ENCODE data around the gene ADAMTS13.
"Not testable (repeated sequence)": the region's sequence is repeated elsewhere in the genome, so short reads cannot be mapped to it uniquely, and the experiment has no call there.

The ADAMTS13 gene

DNA sequence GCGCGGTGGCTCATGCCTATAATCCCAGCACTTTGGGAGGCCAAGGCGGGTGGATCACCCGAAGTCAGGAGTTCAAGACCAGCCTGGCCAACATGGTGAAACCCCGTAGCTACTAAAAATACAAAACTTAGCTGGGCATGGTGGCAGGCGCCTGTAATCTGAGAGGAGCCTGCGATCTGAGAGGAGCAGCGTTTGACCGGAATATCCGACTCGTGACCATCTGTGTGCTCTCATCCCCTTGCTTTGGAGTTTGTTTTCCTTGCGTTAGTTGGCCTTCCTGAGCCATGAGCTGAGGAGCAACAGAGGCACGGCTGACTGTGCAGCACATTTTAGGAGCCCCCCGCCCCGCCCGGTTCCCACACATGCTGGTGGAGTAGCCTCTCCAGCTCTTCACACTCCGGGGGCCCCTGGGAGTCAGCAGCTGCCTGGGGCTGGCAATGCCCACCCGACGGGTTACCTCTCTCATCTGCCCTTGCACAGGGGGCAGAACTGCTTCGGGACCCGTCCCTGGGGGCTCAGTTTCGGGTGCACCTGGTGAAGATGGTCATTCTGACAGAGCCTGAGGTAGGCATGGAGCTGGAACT lies 3.0 kb downstream of the ADAMTS13 start:
- no peak for DNase-seq (ENCODE audit: low read depth)

DNA sequence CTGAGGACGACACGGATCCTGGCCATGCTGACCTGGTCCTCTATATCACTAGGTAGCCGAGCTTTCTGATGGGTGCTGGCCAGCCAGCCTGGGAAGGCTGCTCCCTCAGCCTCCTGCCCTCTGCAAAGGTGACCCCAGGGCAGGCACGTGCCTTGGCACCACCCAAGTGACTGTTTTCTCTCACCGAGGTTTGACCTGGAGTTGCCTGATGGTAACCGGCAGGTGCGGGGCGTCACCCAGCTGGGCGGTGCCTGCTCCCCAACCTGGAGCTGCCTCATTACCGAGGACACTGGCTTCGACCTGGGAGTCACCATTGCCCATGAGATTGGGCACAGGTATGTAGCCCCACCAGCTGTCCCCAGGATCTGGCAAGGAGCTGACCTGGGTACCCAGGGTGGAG lies 3.8 kb downstream of the ADAMTS13 start:
- no peak for DNase-seq (ENCODE audit: low read depth)

DNA sequence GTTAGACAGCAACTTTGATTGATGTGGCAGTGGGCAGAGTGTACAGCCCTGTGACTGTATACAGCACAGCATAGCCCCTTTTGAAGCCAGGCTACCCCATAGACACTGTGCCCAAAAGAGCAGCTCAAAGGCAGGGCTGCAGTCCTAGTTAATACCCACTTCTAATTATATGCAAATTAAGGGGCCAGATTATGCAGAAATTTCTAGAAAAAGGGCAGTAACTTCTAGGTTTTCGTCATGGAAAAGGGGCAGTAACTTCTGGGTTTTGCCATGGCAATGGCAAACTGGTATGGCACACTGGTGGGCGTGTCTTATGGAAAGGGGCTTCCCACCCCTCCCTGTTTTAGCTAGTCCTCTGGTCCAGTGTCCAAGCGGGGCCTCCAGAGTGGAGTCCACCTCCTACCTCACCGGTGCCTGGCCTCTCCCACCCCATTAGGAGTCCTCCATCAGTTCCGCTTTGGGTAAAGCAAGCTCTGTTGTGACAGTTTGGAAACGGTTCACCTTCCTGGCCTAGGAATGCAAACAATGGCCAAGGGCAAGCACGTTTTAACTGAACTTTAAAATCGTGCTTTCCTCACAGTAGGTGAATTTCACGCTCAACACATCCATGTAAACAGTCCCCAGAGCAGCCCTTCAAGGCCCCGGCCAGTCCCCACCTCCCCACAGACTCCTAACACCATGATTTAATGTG lies 5.6 kb downstream of the ADAMTS13 start:
- DNase-seq (ENCODE audit: low read depth): no peak

GRCh38 chr9:133428617-133429101 lies 6.5 kb downstream of the ADAMTS13 start:
- no peak for DNase-seq (ENCODE audit: low read depth)

DNA sequence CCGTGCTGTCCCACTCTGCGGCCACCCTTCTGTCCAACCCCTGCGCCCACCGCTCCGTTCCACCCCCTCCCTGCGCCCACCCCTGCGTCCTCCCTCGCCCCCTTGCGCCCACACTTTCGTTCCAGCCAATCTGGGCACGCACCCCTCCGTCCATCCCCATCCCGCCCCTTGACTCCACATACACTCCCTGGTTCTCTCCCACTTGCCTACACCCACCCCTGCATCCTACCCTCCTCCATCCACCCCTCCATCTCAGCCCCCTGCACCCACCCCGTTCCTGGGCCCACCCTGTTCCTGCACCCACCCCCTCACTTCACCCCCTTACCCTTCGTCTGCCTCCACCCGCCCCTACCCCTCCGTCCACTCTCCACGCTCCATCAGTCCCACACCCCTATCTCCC lies 7.0 kb downstream of the ADAMTS13 start:
- DNase-seq (ENCODE audit: low read depth): no peak

DNA sequence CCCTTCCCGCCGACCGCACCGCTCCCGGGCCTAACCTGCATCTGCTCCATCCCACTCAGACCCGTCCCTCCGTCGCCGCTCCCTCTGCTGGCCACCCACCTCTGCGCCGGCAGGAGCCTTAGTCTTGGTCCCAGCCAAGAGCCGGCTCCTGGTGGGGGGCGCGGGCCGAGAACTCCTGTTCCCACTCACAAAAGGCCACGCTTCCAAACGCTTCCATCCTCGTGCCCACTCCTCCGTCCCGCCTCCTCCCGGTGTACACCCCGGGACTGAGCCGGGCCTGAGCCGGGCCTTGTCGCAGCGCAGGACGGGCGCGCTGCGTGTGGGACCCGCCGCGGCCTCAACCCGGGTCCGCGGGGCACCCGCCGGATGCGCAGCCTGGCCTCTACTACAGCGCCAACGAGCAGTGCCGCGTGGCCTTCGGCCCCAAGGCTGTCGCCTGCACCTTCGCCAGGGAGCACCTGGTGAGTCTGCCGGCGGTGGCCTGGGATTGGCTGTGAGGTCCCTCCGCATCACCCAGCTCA lies 7.5 kb downstream of the ADAMTS13 start:
- DNase-seq (ENCODE audit: low read depth): no peak

DNA sequence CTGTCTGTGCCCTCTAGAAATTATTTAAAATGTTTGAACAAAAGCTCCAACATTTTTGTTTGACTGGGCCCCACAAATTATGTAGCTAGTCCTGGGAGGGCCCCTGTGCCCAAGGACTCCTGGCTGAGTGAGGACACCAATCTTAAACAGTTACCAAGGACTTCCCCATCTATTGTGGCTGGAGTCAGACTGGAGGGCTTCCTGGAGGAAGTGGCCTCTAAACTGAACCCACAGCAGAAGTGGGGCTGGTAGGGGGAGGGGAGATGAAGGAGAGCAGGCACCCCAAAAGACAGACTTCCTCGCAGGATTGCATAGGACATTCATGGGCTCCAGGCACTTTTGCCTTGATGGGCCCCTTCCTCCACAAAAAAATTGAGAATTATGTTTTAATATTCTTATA lies 8.1 kb downstream of the ADAMTS13 start:
- no peak for DNase-seq (ENCODE audit: low read depth)

GRCh38 chr9:133433351-133433843 lies 11.2 kb downstream of the ADAMTS13 start:
- DNase-seq (ENCODE audit: low read depth): no peak

DNA sequence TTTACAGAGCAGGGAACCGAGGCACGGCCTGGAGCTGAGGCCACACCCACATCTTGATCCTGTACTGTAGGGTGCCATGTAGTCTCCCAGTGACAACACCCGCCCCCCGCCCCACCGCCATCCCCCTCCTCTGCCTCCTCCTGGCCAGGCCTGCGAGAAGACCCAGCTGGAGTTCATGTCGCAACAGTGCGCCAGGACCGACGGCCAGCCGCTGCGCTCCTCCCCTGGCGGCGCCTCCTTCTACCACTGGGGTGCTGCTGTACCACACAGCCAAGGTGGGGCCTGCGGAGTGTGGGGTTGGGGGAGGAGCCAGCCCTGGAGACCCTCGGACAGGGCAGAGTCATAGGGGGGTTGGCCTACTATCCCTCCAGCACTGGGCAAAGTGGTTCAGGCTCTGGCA lies 14.5 kb downstream of the ADAMTS13 start:
- no peak for DNase-seq (ENCODE audit: low read depth)

DNA sequence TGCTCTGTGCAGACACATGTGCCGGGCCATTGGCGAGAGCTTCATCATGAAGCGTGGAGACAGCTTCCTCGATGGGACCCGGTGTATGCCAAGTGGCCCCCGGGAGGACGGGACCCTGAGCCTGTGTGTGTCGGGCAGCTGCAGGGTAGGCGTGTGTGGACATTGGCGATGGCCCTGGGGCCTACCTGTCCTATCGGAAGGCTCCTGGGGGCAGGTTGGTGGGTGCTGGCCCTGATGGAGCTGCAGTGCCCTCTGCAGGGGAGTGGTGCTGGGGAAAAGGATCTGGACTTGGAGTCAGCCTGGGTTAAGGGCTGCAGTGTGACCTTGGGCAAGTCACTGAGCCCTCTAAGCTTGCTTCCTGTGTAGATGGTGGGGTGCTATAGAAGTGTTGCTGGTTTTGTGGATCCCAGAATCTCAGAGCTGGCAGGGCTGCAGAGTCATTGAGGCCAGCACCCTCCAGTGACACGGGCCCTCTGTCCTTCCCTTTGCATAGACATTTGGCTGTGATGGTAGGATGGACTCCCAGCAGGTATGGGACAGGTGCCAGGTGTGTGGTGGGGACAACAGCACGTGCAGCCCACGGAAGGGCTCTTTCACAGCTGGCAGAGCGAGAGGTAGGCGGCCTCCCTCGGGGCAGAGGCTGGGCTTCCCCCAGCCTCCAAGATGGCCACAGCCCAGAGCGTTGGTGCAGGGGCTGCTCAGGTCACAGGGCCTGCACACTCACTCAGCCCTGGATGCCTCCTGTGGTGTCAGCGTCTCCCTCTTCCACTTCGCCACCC lies 15.8 kb downstream of the ADAMTS13 start:
- DNase-seq (ENCODE audit: low read depth): no peak

GRCh38 chr9:133439337-133439736 lies 17.2 kb downstream of the ADAMTS13 start:
- no peak for DNase-seq (ENCODE audit: low read depth)

GRCh38 chr9:133440874-133441273 lies 18.7 kb downstream of the ADAMTS13 start:
- no peak for DNase-seq (ENCODE audit: low read depth)

- DNase-seq (ENCODE audit: low read depth): no peak
Observed at GRCh38 chr9:133441571-133441970, 19.4 kb downstream of the ADAMTS13 start.

DNA sequence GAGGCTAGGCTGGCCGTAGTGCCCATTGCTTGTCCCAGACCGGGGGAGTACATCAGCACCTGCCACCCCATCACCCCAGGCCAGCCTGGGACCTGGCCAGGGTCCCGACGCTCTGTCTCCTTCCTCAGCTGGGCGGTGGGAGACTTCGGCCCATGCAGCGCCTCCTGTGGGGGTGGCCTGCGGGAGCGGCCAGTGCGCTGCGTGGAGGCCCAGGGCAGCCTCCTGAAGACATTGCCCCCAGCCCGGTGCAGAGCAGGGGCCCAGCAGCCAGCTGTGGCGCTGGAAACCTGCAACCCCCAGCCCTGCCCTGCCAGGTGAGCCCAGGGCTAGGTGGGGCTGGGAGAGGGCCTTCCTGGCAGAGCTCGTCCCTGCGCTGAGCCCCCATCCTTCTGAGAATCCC lies 21.1 kb downstream of the ADAMTS13 start:
- no peak for DNase-seq (ENCODE audit: low read depth)

GRCh38 chr9:133443982-133444381 lies 21.8 kb downstream of the ADAMTS13 start:
- no peak for DNase-seq (ENCODE audit: low read depth)

DNA sequence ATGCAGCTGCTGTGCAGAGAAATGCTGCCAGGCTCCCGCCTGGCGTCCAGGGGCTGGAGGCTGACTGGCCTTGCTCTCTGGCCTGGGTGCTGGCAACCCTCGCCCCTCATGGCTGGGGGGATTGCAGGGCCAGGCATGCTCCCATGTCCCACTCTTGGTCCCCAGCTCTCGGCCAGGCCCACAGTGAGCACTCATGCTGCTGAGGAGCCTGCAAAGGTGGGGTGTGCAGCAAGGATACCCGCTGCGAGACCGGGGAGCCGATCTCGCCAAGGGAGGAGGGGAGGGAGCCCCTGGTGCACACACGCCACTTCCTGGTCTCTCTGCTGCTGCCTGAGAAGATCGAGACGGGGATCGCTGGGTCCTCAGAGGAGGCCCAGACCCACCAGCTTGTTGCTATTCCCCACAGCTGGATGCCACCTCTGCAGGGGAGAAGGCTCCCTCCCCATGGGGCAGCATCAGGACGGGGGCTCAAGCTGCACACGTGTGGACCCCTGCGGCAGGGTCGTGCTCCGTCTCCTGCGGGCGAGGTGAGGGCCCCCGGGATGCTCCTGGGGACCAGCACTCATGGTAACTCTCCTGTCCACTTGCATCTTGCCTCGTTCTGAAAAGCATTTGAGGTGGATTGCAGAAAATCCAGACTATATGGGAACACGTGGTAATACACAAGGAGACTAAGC lies 23.3 kb downstream of the ADAMTS13 start:
- DNase-seq (ENCODE audit: low read depth): no peak

- no peak for DNase-seq (ENCODE audit: low read depth)
Observed at GRCh38 chr9:133448487-133448972, 26.4 kb downstream of the ADAMTS13 start.

DNA sequence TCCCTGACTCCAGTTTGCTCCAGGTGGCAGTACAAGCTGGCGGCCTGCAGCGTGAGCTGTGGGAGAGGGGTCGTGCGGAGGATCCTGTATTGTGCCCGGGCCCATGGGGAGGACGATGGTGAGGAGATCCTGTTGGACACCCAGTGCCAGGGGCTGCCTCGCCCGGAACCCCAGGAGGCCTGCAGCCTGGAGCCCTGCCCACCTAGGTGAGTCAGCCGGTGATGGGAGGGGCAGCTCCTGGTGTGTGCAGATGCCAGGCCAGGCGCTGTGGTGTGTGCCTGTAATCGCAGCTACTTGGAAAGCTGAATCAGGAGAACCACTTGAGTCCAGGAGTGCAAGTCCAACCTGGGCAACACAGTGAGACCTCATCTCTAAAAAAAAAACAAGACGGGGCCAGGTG lies 27.6 kb downstream of the ADAMTS13 start:
- DNase-seq (ENCODE audit: low read depth): no peak

DNA sequence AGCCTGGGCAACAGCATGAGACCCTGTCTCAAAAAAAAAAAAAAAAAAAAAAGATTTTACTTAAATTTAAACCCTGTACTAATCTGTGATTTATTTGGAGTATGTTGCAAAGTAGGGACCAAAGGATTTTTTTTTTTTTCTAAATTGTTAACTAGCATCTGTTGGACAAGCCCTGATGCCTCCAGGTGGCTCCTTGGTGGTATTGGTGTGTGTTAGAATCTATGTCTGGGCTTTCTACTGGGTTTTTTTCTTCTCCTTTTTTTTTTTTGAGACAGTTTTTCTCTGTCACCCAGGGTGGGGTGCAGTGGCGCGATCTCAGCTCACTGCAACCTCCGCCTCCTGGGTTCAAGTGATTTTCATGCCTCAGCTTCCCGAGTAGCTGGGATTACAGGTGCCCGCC lies 29.7 kb downstream of the ADAMTS13 start:
- DNase-seq (ENCODE audit: low read depth): not testable (repeated sequence)

DNA sequence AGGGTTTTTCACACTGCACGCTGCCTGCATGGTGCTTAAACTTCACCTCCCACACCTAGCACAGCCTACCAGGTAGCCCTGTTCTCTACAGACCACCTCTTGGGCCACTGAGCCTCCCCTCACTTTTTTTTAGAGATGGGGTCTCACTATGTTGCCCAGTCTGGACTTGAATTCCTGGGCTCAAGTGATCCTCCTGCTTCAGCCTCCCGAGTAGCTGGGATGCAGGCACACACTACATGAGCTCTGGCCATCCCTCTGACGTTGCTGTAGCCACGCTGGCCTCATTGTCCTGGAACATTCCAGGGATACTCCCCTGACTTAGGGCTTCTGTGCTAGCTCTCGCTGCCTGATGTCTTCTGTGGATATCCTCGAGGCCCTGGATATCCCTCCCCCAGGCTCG lies 30.4 kb downstream of the ADAMTS13 start:
- no peak for DNase-seq (ENCODE audit: low read depth)

GRCh38 chr9:133453651-133454050 lies 31.5 kb downstream of the ADAMTS13 start:
- no peak for DNase-seq (ENCODE audit: low read depth)

GRCh38 chr9:133454325-133454724 lies 32.2 kb downstream of the ADAMTS13 start:
- no peak for DNase-seq (ENCODE audit: low read depth)

All from non-pigmented ciliary epithelial cell (primary cell).